GM19238 (cell line): ENCODE data around the gene WDR35.
A peak's percentile ranks its signal among the peaks of the same experiment; 100 is the strongest.

Experiments
- DNase-seq: peaks from one replicate; pipeline ENCODE4 v3.0.0; 2011; ENCODE audit warnings: low spot score; ENCODE audit not compliant: insufficient read length

Gene WDR35

GRCh38 chr2:19870792-19871191 lies 119.1 kb downstream of the WDR35 start:
- DNase-seq = no peak

- peak; percentile 56 for DNase-seq
These were observed 121.0 kb downstream of the WDR35 start for GRCh38 chr2:19868701-19869580.

GRCh38 chr2:19868224-19868623 lies 121.7 kb downstream of the WDR35 start:
- no peak for DNase-seq

GRCh38 chr2:19866771-19867170 lies 123.1 kb downstream of the WDR35 start:
- DNase-seq = no peak

- DNase-seq = no peak
These were observed 124.8 kb downstream of the WDR35 start for GRCh38 chr2:19865151-19865550.

GRCh38 chr2:19864381-19864780 lies 125.5 kb downstream of the WDR35 start:
- no peak for DNase-seq

- peak; percentile 74 for DNase-seq
These were observed 126.4 kb downstream of the WDR35 start for GRCh38 chr2:19863303-19864041.

GRCh38 chr2:19861813-19862212 lies 128.1 kb downstream of the WDR35 start:
- no peak for DNase-seq
